Osteocyte (in vitro differentiated cells): ENCODE measurements around the gene LSM10. TPM values are rescaled to one million over a fixed set of nuclear protein-coding genes. Genes with fewer than 3 reads are reported as not detected.

Source experiments
- DNase-seq: peaks from one replicate; pipeline ENCODE4 v3.0.0; 2021; ENCODE audit warnings: mixed read lengths; ENCODE audit not compliant: unreplicated experiment; ENCODE audit errors: extremely low spot score
- H3K27ac Mint-ChIP-seq: one replicate; pipeline ENCODE4 v1.8.0; 2021; ENCODE audit warnings: mild to moderate bottlenecking, mixed read lengths; ENCODE audit not compliant: unreplicated experiment
- H3K27me3 Mint-ChIP-seq: one replicate; pipeline ENCODE4 v1.8.0; 2021; ENCODE audit warnings: mixed read lengths; ENCODE audit not compliant: unreplicated experiment
- H3K36me3 Mint-ChIP-seq: one replicate; pipeline ENCODE4 v1.8.0; 2021; ENCODE audit warnings: mixed read lengths; ENCODE audit not compliant: unreplicated experiment
- H3K4me1 Mint-ChIP-seq: one replicate; pipeline ENCODE4 v1.8.0; 2021; ENCODE audit warnings: mixed read lengths; ENCODE audit not compliant: unreplicated experiment
- H3K4me3 Mint-ChIP-seq: one replicate; pipeline ENCODE4 v1.8.0; 2021; ENCODE audit warnings: mild to moderate bottlenecking, moderate library complexity, mixed read lengths; ENCODE audit not compliant: unreplicated experiment
- H3K9me3 Mint-ChIP-seq: one replicate; pipeline ENCODE4 v1.8.0; 2021; ENCODE audit warnings: mixed read lengths; ENCODE audit not compliant: unreplicated experiment
- total RNA-seq: library from RNA; stranded (reverse); gene quantifications from 2 replicates; pipeline ENCODE4 v1.2.1, GENCODE V29; 2021
- TF ChIP-seq, protein P1 (sequence below): fragments of 200-600 bp; sonication (generic); IDR thresholded peaks from 2 replicates; pipeline ENCODE4 v1.5.0; 2021; ENCODE audit warnings: antibody characterized with exemption, mild to moderate bottlenecking, moderate library complexity

The LSM10 gene
- total RNA-seq, 1 donor from 2014 or later = 48.2 TPM

DNA sequence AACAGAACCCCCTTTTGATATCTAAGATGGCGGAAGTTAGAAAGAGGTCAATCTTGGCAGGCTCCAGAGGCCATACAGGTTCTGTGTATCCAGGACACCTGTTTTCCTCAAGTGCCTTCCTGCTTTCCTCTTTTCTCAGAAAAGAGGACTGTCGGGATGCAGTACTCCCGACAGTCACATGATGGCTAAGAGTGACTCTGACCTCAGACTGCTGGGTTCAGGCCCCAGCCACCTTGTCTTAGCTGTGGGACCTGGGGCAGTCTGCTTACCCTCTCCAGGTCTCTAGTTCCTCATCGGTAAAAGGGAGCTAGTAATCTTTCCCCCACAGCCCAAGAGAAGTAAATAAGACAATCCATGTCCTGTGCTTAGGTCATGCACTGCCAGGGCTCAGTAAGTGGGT is 41.9 kb downstream of the LSM10 start:
- no peaks in the 10 kb centered on the region for H3K27me3 Mint-ChIP-seq
- H3K4me3 Mint-ChIP-seq = no peak overlapping the region
- peaks cover 33% of the 10 kb centered on the region for H3K4me1 Mint-ChIP-seq
- H3K27ac Mint-ChIP-seq = peak overlapping the region; percentile 54
- H3K9me3 Mint-ChIP-seq = no peaks in the 10 kb centered on the region
- TF ChIP-seq, protein P1, sequence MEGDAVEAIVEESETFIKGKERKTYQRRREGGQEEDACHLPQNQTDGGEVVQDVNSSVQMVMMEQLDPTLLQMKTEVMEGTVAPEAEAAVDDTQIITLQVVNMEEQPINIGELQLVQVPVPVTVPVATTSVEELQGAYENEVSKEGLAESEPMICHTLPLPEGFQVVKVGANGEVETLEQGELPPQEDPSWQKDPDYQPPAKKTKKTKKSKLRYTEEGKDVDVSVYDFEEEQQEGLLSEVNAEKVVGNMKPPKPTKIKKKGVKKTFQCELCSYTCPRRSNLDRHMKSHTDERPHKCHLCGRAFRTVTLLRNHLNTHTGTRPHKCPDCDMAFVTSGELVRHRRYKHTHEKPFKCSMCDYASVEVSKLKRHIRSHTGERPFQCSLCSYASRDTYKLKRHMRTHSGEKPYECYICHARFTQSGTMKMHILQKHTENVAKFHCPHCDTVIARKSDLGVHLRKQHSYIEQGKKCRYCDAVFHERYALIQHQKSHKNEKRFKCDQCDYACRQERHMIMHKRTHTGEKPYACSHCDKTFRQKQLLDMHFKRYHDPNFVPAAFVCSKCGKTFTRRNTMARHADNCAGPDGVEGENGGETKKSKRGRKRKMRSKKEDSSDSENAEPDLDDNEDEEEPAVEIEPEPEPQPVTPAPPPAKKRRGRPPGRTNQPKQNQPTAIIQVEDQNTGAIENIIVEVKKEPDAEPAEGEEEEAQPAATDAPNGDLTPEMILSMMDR = no peak
- DNase-seq = no peak
- peaks cover 33% of the 10 kb centered on the region for H3K36me3 Mint-ChIP-seq

DNA sequence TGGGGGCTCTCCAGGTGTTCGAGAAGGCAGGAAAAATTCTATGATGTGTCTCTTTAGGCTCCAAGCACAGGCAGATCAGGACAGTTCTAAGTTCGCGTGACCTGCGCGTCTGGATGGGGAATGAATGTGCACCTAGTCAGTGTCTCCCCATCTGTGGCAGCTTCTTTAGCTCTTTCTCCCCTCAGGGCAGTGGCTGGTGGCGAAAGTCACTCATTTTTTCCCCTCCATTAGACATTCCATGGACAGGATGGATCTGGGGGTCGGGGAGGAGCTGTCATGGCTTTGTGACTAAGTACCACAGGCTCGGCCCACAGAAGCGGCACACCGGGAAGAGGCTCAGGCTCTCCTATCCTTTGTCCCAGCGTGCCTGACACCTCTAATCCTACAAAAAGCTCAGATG is 43.2 kb downstream of the LSM10 start:
- H3K27ac Mint-ChIP-seq = peak overlapping the region; percentile 99
- H3K9me3 Mint-ChIP-seq = no peaks in the 10 kb centered on the region
- DNase-seq = no peak
- peaks cover 27% of the 10 kb centered on the region for H3K36me3 Mint-ChIP-seq
- no peaks in the 10 kb centered on the region for H3K27me3 Mint-ChIP-seq
- H3K4me3 Mint-ChIP-seq = no peak overlapping the region
- TF ChIP-seq, protein P1 = no peak
- H3K4me1 Mint-ChIP-seq = peaks cover 46% of the 10 kb centered on the region

DNA sequence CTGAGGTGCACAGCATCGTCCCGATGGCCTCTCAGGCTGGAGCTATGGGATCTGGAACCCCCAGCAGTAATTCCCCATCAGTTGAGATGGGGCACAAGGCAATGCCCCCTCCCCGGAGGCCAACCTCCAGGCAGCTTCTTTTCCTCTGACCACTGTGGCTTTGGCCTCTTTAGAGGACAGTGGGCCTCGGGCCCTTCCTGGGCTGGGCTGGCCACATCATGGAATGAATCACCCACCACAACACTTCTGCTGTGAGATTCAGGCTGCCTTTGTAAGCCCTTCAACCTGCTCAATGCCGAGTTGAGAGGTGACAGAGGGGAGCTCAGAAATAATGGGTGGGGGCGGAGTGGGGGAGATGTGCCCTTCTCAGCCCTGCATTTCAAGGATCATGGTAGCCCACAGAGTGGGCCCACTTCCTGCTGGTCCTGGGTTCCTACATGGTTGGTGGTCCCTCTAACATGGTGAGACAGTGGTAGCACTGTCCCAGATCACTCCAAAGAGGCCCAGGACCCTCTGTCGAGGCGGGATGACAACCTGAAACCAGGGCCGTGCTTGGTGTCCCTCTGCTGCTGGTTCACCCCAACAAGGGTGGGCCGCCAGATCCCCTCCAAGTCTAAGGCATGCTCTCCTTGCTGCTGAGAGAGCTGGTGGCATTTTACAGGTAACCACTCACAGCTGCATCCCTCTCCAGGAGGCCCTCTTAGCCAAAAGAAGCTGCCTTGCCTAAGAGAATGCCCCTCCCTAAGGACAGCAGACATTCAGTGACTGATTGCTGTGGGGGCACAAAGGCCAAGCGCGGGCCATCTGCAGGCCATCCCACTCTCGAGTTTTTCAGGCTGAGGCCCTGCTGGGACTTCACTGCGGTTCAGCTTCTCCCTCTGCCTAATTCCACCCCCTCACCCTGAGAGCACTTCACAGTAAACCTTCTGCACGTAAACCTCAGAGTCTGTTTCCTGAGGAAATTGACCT is 44.5 kb downstream of the LSM10 start:
- H3K9me3 Mint-ChIP-seq = no peaks in the 10 kb centered on the region

DNA sequence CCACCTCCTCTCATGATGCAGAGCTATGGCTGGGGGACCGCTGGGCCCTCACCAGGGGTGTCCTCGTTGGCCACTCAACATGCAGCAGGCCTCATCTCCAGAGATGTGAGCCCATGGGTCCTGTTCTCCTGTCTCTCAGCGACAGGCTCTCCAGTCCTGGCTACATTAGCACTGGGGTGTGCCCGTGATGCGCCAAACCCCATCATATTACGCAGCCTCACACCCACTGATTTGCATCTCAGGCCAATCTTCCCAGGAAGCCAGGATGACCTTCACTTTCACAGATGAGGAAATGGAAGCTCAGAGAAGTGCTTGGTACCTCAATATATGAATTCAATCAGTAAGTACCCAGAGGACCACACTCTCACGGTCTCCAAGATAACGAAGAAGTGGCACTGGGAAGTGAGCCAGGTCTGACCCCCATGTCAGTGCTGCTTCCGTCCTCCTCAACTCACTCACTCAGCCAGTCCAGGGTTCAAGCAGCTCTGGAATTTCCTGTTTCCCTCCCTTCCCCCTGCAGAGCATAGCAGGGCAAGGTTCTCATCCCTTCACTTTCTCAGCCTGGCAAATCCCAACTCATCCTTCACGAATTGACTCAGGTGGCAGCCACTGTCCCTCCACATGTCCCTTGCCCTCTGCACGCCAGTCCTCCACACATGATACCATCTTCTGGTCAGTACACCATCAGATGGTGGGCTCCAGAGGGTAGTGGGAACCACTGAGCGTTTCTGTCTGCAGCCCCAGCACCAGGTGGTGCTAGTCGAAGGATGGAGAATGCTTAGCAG is 45.4 kb downstream of the LSM10 start:
- TF ChIP-seq, protein P1 = peak; percentile 14
- peaks cover 51% of the 10 kb centered on the region for H3K4me1 Mint-ChIP-seq
- no peak for DNase-seq
- H3K27me3 Mint-ChIP-seq = no peaks in the 10 kb centered on the region
- H3K36me3 Mint-ChIP-seq = peaks cover 23% of the 10 kb centered on the region
- no peaks in the 10 kb centered on the region for H3K9me3 Mint-ChIP-seq
- H3K4me3 Mint-ChIP-seq = peak overlapping the region; percentile 51
- peak overlapping the region; percentile 99 for H3K27ac Mint-ChIP-seq

More for the DNA sequence above, 44.5 kb downstream of the LSM10 start:
- peak overlapping the region; percentile 51 for H3K4me3 Mint-ChIP-seq
- DNase-seq = no peak
- H3K36me3 Mint-ChIP-seq = peaks cover 22% of the 10 kb centered on the region
- peak overlapping the region; percentile 99 for H3K27ac Mint-ChIP-seq
- no peaks in the 10 kb centered on the region for H3K27me3 Mint-ChIP-seq
- peaks cover 51% of the 10 kb centered on the region for H3K4me1 Mint-ChIP-seq
- TF ChIP-seq, protein P1 = no peak
